ENCODE measurements around the gene NYNRIN. TPM values are rescaled to one million over a fixed set of nuclear protein-coding genes. Genes with fewer than 3 reads are reported as not detected.
"Not testable (repeated sequence)": the region's sequence is repeated elsewhere in the genome, so short reads cannot be mapped to it uniquely, and the experiment has no call there.

The NYNRIN gene
- total RNA-seq, 1 experiment from 2014 or later = 2.7 TPM

DNA sequence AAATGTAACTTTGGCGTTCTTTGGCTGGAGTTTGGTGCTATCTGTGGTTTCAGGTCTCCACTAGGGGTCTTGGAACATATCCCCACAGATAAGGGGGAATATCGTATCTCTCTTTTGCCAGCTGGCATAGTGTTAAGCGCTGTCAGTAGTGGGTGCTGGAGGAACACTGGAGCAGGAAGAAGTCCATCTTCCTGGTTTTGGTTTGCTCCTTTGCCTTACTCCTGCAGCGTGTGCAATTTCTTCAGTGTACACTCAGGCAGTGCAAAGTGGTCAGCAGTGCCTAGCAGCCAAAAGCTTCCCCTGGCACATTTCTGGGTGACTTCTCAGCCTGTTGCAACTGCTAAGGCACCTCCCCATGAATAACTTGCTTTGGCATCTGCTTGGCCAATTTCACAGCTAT lies 47.3 kb upstream of the NYNRIN start:
- TF ChIP-seq EZH2 (IDR thresholded peaks at IDR 0.05; ENCODE audit: low read length, unreplicated experiment) = no peak
- TF ChIP-seq, protein P1, sequence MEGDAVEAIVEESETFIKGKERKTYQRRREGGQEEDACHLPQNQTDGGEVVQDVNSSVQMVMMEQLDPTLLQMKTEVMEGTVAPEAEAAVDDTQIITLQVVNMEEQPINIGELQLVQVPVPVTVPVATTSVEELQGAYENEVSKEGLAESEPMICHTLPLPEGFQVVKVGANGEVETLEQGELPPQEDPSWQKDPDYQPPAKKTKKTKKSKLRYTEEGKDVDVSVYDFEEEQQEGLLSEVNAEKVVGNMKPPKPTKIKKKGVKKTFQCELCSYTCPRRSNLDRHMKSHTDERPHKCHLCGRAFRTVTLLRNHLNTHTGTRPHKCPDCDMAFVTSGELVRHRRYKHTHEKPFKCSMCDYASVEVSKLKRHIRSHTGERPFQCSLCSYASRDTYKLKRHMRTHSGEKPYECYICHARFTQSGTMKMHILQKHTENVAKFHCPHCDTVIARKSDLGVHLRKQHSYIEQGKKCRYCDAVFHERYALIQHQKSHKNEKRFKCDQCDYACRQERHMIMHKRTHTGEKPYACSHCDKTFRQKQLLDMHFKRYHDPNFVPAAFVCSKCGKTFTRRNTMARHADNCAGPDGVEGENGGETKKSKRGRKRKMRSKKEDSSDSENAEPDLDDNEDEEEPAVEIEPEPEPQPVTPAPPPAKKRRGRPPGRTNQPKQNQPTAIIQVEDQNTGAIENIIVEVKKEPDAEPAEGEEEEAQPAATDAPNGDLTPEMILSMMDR (conservative IDR thresholded peaks at IDR 0.05; ENCODE audit: low read depth, low read length) = peak; percentile 20; the same call in 1 of the 2 replicates
- H3K4me1 ChIP-seq (ENCODE audit: insufficient read depth, low read length) = peaks cover 8% of the 10 kb centered on the region; the same call in 1 of the 2 replicates
- intact Hi-C loops (cut with micrococcal nuclease) = no loop called here
- DNase-seq = peak; percentile 18
- H3K9me2 ChIP-seq (replicated peaks; ENCODE audit: low read length) = no peaks in the 10 kb centered on the region
- no peaks in the 10 kb centered on the region for H3K36me3 ChIP-seq (ENCODE audit: low read depth, low read length)
- no peak overlapping the region for H3K9ac ChIP-seq (ENCODE audit: low read length)
- peaks cover 16% of the 10 kb centered on the region; the same call in 1 of the 2 replicates for H3K27me3 ChIP-seq (ENCODE audit: low read length)
- H3K4me3 ChIP-seq (ENCODE audit: low read length) = no peak overlapping the region
- no peaks in the 10 kb centered on the region for H3K79me2 ChIP-seq (ENCODE audit: low read length)
- H2AFZ ChIP-seq (ENCODE audit: low read length) = no peak overlapping the region
- no peak overlapping the region for H3K27ac ChIP-seq (ENCODE audit: low read length)
- no peaks in the 10 kb centered on the region for H4K20me1 ChIP-seq (ENCODE audit: low read length)
- no peak overlapping the region for H3K4me2 ChIP-seq (ENCODE audit: low read length)
- no TSS peak for BruUV-seq (replicated peaks)
- ChIA-PET POLR2A (ENCODE audit: unreplicated experiment) (no interaction called here), CTCF (no interaction called here)
- no peaks in the 10 kb centered on the region for H3K9me3 ChIP-seq (ENCODE audit: low read length)
- ATAC-seq = peak; percentile 27; the same call in 1 of the 2 replicates
- H3F3A ChIP-seq (ENCODE audit: low read length, unreplicated experiment) = no peaks in the 10 kb centered on the region

DNA sequence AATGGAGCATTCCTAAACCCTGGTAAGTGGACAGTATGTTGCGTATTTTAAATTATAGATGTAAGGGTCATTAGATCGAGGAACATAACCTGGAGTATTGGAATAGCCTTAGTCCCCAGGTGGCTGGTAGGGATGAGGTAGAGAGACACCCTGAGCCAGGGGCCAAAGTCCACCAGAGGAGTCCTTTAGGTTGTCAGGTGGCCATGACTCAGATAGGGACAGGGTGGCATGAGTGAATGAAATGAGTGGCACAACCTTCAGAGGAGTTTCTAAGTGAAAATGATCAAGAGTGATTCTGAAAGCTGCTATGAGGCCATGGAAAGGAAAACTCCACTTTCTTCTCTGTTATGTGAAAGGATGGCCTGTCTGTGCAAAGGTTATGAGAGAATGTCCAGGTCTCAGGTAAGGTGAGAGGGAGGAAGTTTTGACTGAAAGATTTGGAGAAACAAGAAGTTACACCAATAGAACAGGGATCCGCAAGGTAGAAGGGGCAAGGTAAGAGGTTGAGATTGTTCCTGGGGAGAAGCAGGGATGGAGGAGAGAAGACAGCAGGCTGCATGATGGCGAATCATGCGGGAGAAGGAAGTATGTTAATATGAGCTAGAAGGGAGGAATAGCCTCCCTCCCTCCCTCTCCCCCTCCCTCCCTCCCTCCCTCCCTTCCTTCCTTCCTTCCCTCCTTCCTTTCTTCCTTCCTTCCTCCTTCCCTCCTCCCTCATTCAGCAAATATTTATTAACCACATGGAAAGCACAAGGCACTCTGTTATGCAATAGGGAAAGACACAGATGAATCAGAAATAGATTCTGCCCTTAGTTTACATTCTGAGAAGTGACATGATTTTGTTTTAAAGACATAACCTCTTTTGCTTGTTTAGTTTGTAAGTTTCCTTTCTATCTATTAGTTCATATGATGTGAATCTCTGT lies 45.0 kb upstream of the NYNRIN start:
- Histone ChIP-seq H3K27ac (ENCODE audit: low read length) (0 out of 2 replicates have a peak overlapping the region, but pooled peaks have one; percentile 13), H3K4me2 (ENCODE audit: low read length) (no peak overlapping the region), H3K4me1 (ENCODE audit: insufficient read depth, low read length) (peaks cover 8% of the 10 kb centered on the region; the same call in 1 of the 2 replicates), H3F3A (ENCODE audit: low read length, unreplicated experiment) (no peaks in the 10 kb centered on the region), H3K9ac (ENCODE audit: low read length) (no peak overlapping the region), H3K36me3 (ENCODE audit: low read depth, low read length) (no peaks in the 10 kb centered on the region), H2AFZ (ENCODE audit: low read length) (no peak overlapping the region), H3K9me2 (replicated peaks; ENCODE audit: low read length) (no peaks in the 10 kb centered on the region), H4K20me1 (ENCODE audit: low read length) (no peaks in the 10 kb centered on the region), H3K27me3 (ENCODE audit: low read length) (peaks cover 13% of the 10 kb centered on the region; the same call in 1 of the 2 replicates), H3K4me3 (ENCODE audit: low read length) (no peak overlapping the region), H3K79me2 (ENCODE audit: low read length) (no peaks in the 10 kb centered on the region), H3K9me3 (ENCODE audit: low read length) (no peaks in the 10 kb centered on the region)
- POLR2A ChIA-PET (ENCODE audit: unreplicated experiment) = no interaction called here
- BruUV-seq (replicated peaks) = no TSS peak
- CTCF ChIA-PET = interaction anchor here (0.6 kb wide), 1 partner anchor 25 kb away, joined by 3 read pairs; no protein-coding TSS in a partner anchor
- peak; percentile 45 for DNase-seq
- peak; percentile 38 for ATAC-seq
- intact Hi-C loops (cut with micrococcal nuclease) = no loop called here
- TF ChIP-seq, protein P1 (conservative IDR thresholded peaks at IDR 0.05; ENCODE audit: low read depth, low read length) = no peak
- TF ChIP-seq EZH2phosphoT487 (IDR thresholded peaks at IDR 0.05; ENCODE audit: borderline replicate concordance, low read length) (no peak), EZH2 (IDR thresholded peaks at IDR 0.05; ENCODE audit: low read length, unreplicated experiment) (no peak)

- H3K4me3 ChIP-seq (ENCODE audit: low read length); H3K9me3 ChIP-seq (ENCODE audit: low read length); H3K79me2 ChIP-seq (ENCODE audit: low read length); BruUV-seq (replicated peaks); H3F3A ChIP-seq (ENCODE audit: low read length, unreplicated experiment); ATAC-seq; H3K4me2 ChIP-seq (ENCODE audit: low read length); H3K36me3 ChIP-seq (ENCODE audit: low read depth, low read length); H3K9ac ChIP-seq (ENCODE audit: low read length); H2AFZ ChIP-seq (ENCODE audit: low read length); H3K4me1 ChIP-seq (ENCODE audit: insufficient read depth, low read length); POLR2A ChIA-PET (ENCODE audit: unreplicated experiment); H3K27me3 ChIP-seq (ENCODE audit: low read length); intact Hi-C loops (cut with micrococcal nuclease); H4K20me1 ChIP-seq (ENCODE audit: low read length); H3K9me2 ChIP-seq (replicated peaks; ENCODE audit: low read length); DNase-seq: not testable (repeated sequence)
- H3K27ac ChIP-seq (ENCODE audit: low read length) = 0 out of 2 replicates have a peak overlapping the region, but pooled peaks have one; percentile 13
- CTCF ChIA-PET = interaction anchor here (0.6 kb wide), 1 partner anchor 25 kb away, joined by 3 read pairs; no protein-coding TSS in a partner anchor
Measured at GRCh38 chr14:24354482-24354825, 44.3 kb upstream of the NYNRIN start.

Measured in PC-3 (cell line).